K562 (cell line): ENCODE measurements around the gene ANKRD30A.

ENCODE experiments used
- DNMT1 ChIP-seq: fragments of 450-650 bp; IDR thresholded peaks from 2 replicates; pipeline ENCODE4 v1.6.1; 2016; ENCODE audit warnings: antibody characterized with exemption, mild to moderate bottlenecking
- HMG20B ChIP-seq: fragments of 250-450 bp; sonication (Bioruptor Pico); IDR thresholded peaks from 2 replicates; pipeline ENCODE4 v1.5.0; 2021; ENCODE audit warnings: mild to moderate bottlenecking
- POLR2A ChIP-seq: fragments of 450-650 bp; conservative IDR thresholded peaks from 2 replicates; pipeline ENCODE4 v1.6.1; 2016
- SMC3 ChIP-seq: conservative IDR thresholded peaks from 2 replicates; pipeline ENCODE4 v1.6.1; 2011; ENCODE audit warnings: low read depth, low read length, improper control_type of control experiment; ENCODE audit not compliant: insufficient read depth
- SRF ChIP-seq, 2 experiments: fragments of 250-450, 450-650 bp in 1 of 2; sonication (Bioruptor Pico) in 1 of 2; sonication (generic) in 1 of 2; formaldehyde crosslinking; IDR thresholded peaks; 2 replicates each; pipeline versions ENCODE4 v1.5.0 to v1.5.1; 2020 to 2022; ENCODE audit warnings: mild to moderate bottlenecking in 1 of 2, missing genetic modification reagents in 1 of 2
- ZBTB43 ChIP-seq: sonication (generic); formaldehyde crosslinking; IDR thresholded peaks from 2 replicates; pipeline ENCODE4 v1.8.0; 2023; ENCODE audit warnings: mild to moderate bottlenecking, missing genetic modification reagents
- ZNF121 ChIP-seq: sonication (generic); formaldehyde crosslinking; conservative IDR thresholded peaks from 2 replicates; pipeline ENCODE4 v1.8.0; 2022; ENCODE audit warnings: missing genetic modification reagents
- ZNF512 ChIP-seq: IDR thresholded peaks from 2 replicates; pipeline ENCODE4 v1.6.1; 2016; ENCODE audit warnings: missing genetic modification characterization, missing compliant biosample characterization
- TF ChIP-seq, protein P1 (sequence below), 3 experiments: IDR thresholded peaks in 2 of 3; conservative IDR thresholded peaks in 1 of 3; 2 replicates each; pipeline ENCODE4 v1.5.1; 2011 to 2012; ENCODE audit warnings: low read length in 3 of 3, mild to moderate bottlenecking in 3 of 3, control low read depth in 2 of 3, improper control_type of control experiment in 1 of 3, inconsistent platforms in 1 of 3, low read depth in 1 of 3, mixed read lengths in 1 of 3, moderate library complexity in 1 of 3; ENCODE audit not compliant: insufficient read depth in 2 of 3

DNA sequence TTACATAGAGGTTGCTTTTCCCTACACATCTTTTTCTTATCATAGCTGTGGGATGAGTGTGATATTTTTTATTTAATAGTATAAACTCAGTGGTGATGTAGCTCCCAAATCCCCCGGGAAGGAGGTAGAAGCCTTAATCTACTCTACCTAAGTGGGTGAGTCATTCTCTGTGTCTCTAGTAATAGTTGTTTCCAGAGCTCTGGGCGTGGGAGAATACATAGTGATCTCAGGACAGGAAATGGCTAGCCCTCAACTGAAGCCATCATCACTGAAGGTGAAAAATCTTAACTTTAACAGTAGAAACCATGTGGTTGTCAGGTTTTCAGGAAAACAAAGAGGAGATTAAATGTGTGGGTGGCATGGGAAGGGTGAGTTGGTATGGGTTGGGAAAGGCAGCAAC, 278.4 kb downstream of the ANKRD30A start:
- TF ChIP-seq, protein P1, sequence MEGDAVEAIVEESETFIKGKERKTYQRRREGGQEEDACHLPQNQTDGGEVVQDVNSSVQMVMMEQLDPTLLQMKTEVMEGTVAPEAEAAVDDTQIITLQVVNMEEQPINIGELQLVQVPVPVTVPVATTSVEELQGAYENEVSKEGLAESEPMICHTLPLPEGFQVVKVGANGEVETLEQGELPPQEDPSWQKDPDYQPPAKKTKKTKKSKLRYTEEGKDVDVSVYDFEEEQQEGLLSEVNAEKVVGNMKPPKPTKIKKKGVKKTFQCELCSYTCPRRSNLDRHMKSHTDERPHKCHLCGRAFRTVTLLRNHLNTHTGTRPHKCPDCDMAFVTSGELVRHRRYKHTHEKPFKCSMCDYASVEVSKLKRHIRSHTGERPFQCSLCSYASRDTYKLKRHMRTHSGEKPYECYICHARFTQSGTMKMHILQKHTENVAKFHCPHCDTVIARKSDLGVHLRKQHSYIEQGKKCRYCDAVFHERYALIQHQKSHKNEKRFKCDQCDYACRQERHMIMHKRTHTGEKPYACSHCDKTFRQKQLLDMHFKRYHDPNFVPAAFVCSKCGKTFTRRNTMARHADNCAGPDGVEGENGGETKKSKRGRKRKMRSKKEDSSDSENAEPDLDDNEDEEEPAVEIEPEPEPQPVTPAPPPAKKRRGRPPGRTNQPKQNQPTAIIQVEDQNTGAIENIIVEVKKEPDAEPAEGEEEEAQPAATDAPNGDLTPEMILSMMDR (IDR thresholded peaks at IDR 0.05 in 2 of 3, conservative IDR thresholded peaks at IDR 0.05 in 1 of 3; ENCODE audit: insufficient read depth in 2 of 3, low read depth in 1 of 3, low read length in 3 of 3): no peak
- TF ChIP-seq DNMT1 (no peak), ZNF512 (no peak), HMG20B (CRISPR knock-in tag) (no peak), ZNF121 (no peak), SRF (CRISPR knock-in tag; IDR thresholded peaks at IDR 0.05) (no peak), SMC3 (no peak), ZBTB43 (CRISPR knock-in tag) (no peak), POLR2A (no peak)
